K562 (cell line): ENCODE results near the gene ENO2. TPM values are rescaled to one million over a fixed set of nuclear protein-coding genes. Genes with fewer than 3 reads are reported as not detected.

Source experiments
- BRD4 ChIP-seq: fragments of 200-600 bp; sonication (generic); IDR thresholded peaks from 2 replicates; pipeline ENCODE4 v1.6.1; 2017; ENCODE audit warnings: inconsistent platforms
- FOS ChIP-seq: IDR thresholded peaks from 3 replicates; pipeline ENCODE4 v1.6.1; 2011; ENCODE audit not compliant: insufficient read length; ENCODE audit errors: extremely low read depth
- GABPB1 ChIP-seq: sonication (generic); formaldehyde crosslinking; IDR thresholded peaks from 2 replicates; pipeline ENCODE4 v1.8.0; 2022; ENCODE audit warnings: mild to moderate bottlenecking, missing genetic modification reagents
- HOXB6 ChIP-seq: fragments of 250-450 bp; sonication (Bioruptor Pico); IDR thresholded peaks from 2 replicates; pipeline ENCODE4 v1.5.1; 2022; ENCODE audit warnings: mild to moderate bottlenecking, borderline replicate concordance
- KHSRP ChIP-seq: fragments of 450-650 bp; IDR thresholded peaks from 2 replicates; pipeline ENCODE4 v1.6.1; 2017
- MTA1 ChIP-seq: fragments of 450-650 bp; IDR thresholded peaks from 2 replicates; pipeline ENCODE4 v1.6.1; 2017; ENCODE audit warnings: borderline replicate concordance
- SETDB1 ChIP-seq: IDR thresholded peaks from one replicate; pipeline ENCODE4 v1.6.1; 2012; ENCODE audit warnings: low read length, control low read depth, inconsistent platforms
- TAF1 ChIP-seq: IDR thresholded peaks from 2 replicates; pipeline ENCODE4 v1.6.1; 2011; ENCODE audit warnings: mild to moderate bottlenecking, low read length, moderate library complexity; ENCODE audit not compliant: insufficient read depth, control insufficient read depth, severe bottlenecking; ENCODE audit errors: extremely low read depth
- ZBTB17 ChIP-seq: fragments of 450-650 bp; formaldehyde crosslinking; IDR thresholded peaks from 2 replicates; pipeline ENCODE4 v1.4.0; 2020; ENCODE audit warnings: mild to moderate bottlenecking
- ZC3H11A ChIP-seq: IDR thresholded peaks from 2 replicates; pipeline ENCODE4 v1.6.1; 2012; ENCODE audit warnings: low read depth, low read length, improper control_type of control experiment
- ZNF212 ChIP-seq: fragments of 450-650 bp; formaldehyde crosslinking; IDR thresholded peaks from 2 replicates; pipeline ENCODE4 v1.4.0; 2020; ENCODE audit warnings: mild to moderate bottlenecking
- ZNF444 ChIP-seq: fragments of 250-450 bp; sonication (Bioruptor Pico); IDR thresholded peaks from 2 replicates; pipeline ENCODE4 v1.4.0; 2020; ENCODE audit warnings: mild to moderate bottlenecking, moderate library complexity
- ZNF445 ChIP-seq: fragments of 250-450 bp; sonication (Bioruptor Pico); IDR thresholded peaks from 2 replicates; pipeline ENCODE4 v1.4.0; 2020; ENCODE audit warnings: low read depth, mild to moderate bottlenecking, moderate library complexity
- ZNF780A ChIP-seq: fragments of 250-450 bp; sonication (Bioruptor Pico); IDR thresholded peaks from 2 replicates; pipeline ENCODE4 v1.5.0; 2021; ENCODE audit warnings: mild to moderate bottlenecking
- ZNF830 ChIP-seq: fragments of 250-450 bp; sonication (Bioruptor Pico); IDR thresholded peaks from 2 replicates; pipeline ENCODE4 v1.5.0; 2021; ENCODE audit warnings: mild to moderate bottlenecking
- polyA plus RNA-seq, 8 experiments: library from polyadenylated mRNA; depleted of rRNA in 4 of 8; stranded (reverse) in 5 of 8; unstranded in 3 of 8; fragments of >200 nt; fragmentation: Nextera tagmentation in 2 of 8; fragmentation: Illumina TruSeq in 1 of 8; extraction: Ambion mirVana in 2 of 8; extraction: Trizol in 1 of 8; gene quantifications; 2 replicates each; pipeline versions ENCODE4 v1.2.1 to v1.2.3, GENCODE V29; 2011 to 2014; ENCODE audit warnings: inconsistent platforms in 1 of 8, missing spikeins in 1 of 8
- total RNA-seq, 7 experiments: library from RNA; depleted of rRNA in 6 of 7; stranded (reverse); fragments of >200 nt in 6 of 7; fragmentation: Illumina TruSeq in 2 of 7; extraction: Trizol in 2 of 7; gene quantifications; 2 replicates each; pipeline versions ENCODE4 v1.2.1 to v1.2.3, GENCODE V29; 2011 to 2021; ENCODE audit warnings: low replicate concordance in 1 of 7
- TF ChIP-seq, protein P1 (sequence below): sonication (generic); formaldehyde crosslinking; IDR thresholded peaks from 2 replicates; pipeline ENCODE4 v1.4.0; 2020; ENCODE audit warnings: mild to moderate bottlenecking, missing genetic modification reagents
- TF ChIP-seq, protein P2 (sequence below): IDR thresholded peaks from 3 replicates; pipeline ENCODE4 v1.6.1; 2011; ENCODE audit warnings: borderline replicate concordance, mild to moderate bottlenecking, moderate library complexity; ENCODE audit not compliant: insufficient read length; ENCODE audit errors: extremely low read depth
- TF ChIP-seq, protein P3 (sequence below): IDR thresholded peaks from 2 replicates; pipeline ENCODE4 v1.6.1; 2011; ENCODE audit not compliant: insufficient read length; ENCODE audit errors: extremely low read depth
- TF ChIP-seq, protein P4 (sequence below): fragments of 450-650 bp; IDR thresholded peaks from 2 replicates; pipeline ENCODE4 v1.6.1; 2017; ENCODE audit warnings: antibody characterized with exemption, mild to moderate bottlenecking

Gene ENO2
- total and polyA plus RNA-seq, 9 of the 15 experiments (the other 6 are each of a cell fraction or from before 2014, with no cell fraction given) = 10.9 to 43.3 (median 21.0) TPM

DNA sequence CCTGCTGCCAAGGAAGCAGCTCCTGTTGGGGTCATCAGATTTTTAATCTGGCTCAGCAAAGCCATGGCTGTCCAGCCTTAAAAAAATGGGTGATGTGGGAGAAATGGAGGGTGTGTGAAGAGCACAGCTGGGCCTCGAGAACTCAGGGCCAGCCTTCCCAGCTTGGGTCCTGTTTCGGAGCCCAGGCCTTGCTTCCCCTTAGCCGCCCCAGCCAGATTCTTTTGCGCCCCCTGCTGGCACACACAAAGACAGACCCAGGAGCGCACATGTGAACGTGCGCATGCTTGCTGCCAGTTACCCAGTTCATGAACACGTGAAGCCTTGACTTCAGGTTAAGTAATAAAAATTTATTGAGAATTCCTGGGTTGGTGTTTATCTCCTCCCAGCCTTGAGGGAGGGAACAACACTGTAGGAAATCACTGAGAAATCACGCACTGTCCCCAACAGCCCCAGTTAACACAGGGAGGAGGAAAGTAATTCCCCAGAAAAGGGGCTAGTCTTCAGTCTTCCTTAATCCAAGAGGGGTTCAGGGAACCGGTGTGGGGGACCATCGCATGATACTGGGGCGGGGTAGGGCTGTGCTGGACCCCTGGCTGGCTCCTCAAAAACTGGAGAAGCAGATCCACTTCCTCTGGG lies 50.8 kb downstream of the ENO2 start (continued):
- TF ChIP-seq, protein P1, sequence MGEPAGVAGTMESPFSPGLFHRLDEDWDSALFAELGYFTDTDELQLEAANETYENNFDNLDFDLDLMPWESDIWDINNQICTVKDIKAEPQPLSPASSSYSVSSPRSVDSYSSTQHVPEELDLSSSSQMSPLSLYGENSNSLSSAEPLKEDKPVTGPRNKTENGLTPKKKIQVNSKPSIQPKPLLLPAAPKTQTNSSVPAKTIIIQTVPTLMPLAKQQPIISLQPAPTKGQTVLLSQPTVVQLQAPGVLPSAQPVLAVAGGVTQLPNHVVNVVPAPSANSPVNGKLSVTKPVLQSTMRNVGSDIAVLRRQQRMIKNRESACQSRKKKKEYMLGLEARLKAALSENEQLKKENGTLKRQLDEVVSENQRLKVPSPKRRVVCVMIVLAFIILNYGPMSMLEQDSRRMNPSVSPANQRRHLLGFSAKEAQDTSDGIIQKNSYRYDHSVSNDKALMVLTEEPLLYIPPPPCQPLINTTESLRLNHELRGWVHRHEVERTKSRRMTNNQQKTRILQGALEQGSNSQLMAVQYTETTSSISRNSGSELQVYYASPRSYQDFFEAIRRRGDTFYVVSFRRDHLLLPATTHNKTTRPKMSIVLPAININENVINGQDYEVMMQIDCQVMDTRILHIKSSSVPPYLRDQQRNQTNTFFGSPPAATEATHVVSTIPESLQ = no peak
- TF ChIP-seq HOXB6 (CRISPR knock-in tag) (no peak), ZNF780A (CRISPR knock-in tag) (no peak), BRD4 (no peak), ZBTB17 (CRISPR knock-in tag) (peak; percentile 47; the same call in 1 of the 2 replicates), FOS (no peak), ZNF444 (CRISPR knock-in tag) (no peak), TAF1 (peak; percentile 32), SETDB1 (no peak), ZC3H11A (no peak), MTA1 (no peak), KHSRP (no peak), GABPB1 (CRISPR knock-in tag) (peak; percentile 37; the same call in 1 of the 2 replicates), ZNF212 (no peak), ZNF445 (no peak), ZNF830 (no peak)
- TF ChIP-seq, protein P2, sequence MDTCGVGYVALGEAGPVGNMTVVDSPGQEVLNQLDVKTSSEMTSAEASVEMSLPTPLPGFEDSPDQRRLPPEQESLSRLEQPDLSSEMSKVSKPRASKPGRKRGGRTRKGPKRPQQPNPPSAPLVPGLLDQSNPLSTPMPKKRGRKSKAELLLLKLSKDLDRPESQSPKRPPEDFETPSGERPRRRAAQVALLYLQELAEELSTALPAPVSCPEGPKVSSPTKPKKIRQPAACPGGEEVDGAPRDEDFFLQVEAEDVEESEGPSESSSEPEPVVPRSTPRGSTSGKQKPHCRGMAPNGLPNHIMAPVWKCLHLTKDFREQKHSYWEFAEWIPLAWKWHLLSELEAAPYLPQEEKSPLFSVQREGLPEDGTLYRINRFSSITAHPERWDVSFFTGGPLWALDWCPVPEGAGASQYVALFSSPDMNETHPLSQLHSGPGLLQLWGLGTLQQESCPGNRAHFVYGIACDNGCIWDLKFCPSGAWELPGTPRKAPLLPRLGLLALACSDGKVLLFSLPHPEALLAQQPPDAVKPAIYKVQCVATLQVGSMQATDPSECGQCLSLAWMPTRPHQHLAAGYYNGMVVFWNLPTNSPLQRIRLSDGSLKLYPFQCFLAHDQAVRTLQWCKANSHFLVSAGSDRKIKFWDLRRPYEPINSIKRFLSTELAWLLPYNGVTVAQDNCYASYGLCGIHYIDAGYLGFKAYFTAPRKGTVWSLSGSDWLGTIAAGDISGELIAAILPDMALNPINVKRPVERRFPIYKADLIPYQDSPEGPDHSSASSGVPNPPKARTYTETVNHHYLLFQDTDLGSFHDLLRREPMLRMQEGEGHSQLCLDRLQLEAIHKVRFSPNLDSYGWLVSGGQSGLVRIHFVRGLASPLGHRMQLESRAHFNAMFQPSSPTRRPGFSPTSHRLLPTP = no peak
- TF ChIP-seq, protein P3, sequence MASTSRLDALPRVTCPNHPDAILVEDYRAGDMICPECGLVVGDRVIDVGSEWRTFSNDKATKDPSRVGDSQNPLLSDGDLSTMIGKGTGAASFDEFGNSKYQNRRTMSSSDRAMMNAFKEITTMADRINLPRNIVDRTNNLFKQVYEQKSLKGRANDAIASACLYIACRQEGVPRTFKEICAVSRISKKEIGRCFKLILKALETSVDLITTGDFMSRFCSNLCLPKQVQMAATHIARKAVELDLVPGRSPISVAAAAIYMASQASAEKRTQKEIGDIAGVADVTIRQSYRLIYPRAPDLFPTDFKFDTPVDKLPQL = no peak
- TF ChIP-seq, protein P4, sequence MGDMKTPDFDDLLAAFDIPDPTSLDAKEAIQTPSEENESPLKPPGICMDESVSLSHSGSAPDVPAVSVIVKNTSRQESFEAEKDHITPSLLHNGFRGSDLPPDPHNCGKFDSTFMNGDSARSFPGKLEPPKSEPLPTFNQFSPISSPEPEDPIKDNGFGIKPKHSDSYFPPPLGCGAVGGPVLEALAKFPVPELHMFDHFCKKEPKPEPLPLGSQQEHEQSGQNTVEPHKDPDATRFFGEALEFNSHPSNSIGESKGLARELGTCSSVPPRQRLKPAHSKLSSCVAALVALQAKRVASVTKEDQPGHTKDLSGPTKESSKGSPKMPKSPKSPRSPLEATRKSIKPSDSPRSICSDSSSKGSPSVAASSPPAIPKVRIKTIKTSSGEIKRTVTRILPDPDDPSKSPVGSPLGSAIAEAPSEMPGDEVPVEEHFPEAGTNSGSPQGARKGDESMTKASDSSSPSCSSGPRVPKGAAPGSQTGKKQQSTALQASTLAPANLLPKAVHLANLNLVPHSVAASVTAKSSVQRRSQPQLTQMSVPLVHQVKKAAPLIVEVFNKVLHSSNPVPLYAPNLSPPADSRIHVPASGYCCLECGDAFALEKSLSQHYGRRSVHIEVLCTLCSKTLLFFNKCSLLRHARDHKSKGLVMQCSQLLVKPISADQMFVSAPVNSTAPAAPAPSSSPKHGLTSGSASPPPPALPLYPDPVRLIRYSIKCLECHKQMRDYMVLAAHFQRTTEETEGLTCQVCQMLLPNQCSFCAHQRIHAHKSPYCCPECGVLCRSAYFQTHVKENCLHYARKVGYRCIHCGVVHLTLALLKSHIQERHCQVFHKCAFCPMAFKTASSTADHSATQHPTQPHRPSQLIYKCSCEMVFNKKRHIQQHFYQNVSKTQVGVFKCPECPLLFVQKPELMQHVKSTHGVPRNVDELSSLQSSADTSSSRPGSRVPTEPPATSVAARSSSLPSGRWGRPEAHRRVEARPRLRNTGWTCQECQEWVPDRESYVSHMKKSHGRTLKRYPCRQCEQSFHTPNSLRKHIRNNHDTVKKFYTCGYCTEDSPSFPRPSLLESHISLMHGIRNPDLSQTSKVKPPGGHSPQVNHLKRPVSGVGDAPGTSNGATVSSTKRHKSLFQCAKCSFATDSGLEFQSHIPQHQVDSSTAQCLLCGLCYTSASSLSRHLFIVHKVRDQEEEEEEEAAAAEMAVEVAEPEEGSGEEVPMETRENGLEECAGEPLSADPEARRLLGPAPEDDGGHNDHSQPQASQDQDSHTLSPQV = peak; percentile 95
